Measurements from ENCODE around the gene MYO1E. TPM values are rescaled to one million over a fixed set of nuclear protein-coding genes. Genes with fewer than 3 reads are reported as not detected.

Gene MYO1E
- total and polyA plus RNA-seq, 2 of the 4 experiments (the other 2 are of a cell fraction): 13.4 to 37.3 TPM

DNA sequence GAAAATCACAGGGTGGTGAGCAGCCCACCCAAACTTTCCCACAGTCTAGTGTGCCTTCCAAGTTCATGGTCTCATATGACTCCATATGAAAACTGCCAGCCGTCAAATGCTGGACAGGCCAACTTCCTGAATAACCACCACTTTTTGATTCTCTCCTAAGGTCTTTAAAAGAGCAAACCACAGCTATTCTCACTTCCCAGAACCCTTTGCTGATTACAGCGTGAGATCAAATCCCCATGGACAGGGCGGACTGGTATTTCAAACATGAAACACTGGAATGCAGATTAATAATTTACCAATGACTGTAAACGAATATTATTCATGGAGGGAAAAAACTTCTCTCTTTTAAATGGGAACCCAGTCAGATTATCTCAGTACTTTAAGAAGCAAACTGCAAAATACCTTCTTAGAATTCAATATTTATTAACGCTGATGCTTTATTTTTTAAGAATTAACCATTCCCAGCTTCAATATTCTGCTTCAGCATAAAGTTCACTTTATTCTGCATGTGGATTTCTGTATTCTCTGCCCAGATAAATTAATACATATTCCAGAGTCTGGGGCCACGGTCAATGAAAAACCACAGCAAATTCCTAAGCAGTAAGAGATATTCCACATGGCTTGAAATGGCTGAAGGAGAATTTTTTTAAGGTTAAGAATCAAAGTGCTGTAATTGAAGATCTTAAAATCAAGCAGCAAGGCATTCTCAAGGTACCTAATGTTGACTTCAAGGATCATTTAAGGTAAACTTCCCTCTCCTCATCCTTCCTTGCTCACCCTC, 42.9 kb downstream of the MYO1E start (continued):
- TF ChIP-seq SMC3 (IDR thresholded peaks at IDR 0.05; ENCODE audit: low read depth, low read length) (no peak), MAFK (IDR thresholded peaks at IDR 0.05; ENCODE audit: low read depth, low read length) (no peak)

DNA sequence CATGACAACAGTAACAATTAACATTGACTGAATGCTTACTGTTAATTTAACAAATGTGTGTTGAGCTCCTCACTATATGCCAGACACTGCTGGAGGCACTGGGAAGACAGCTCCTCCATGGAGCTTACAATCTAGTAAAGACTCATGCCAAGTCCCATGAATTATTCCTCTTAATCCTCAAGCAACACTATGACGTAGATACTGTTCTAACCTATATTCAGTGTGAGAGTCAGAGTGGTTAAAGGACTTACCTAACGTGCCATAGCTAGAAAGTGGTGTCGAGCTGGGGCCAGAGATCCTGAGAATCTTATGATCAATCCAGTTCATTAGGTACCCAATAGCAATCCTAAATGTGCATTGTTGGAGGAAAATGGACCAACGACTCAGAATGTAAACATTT, 43.6 kb downstream of the MYO1E start:
- H2AFZ ChIP-seq (replicated peaks; ENCODE audit: low read length, poor library complexity): no peak overlapping the region
- intact Hi-C loops (cut with micrococcal nuclease): no loop called here
- peak overlapping the region; percentile 41; the same call in 1 of the 2 replicates for H3K4ac ChIP-seq (ENCODE audit: low read depth, low read length)
- H3K27ac ChIP-seq (ENCODE audit: insufficient read depth, low read length): peak overlapping the region; percentile 51; the same call in 1 of the 2 replicates
- peak overlapping the region; percentile 59 for H2AK9ac ChIP-seq (replicated peaks; ENCODE audit: low read depth, low read length, poor library complexity)
- WGBS, 2 experiments (ENCODE audit: extremely low coverage in 2 of 2, insufficient read length in 1 of 2): 100% methylated on average over 1 of the region's 4 CpGs; no CpG with 5 or more reads in 1 of the 2 experiments
- DNase-seq: no peak
- dilution Hi-C loops (cut with HindIII; ENCODE audit: low sequenced_read_pairs, unreplicated experiment): no loop called here
- H3K56ac ChIP-seq (ENCODE audit: extremely low read depth, insufficient read depth, low read length): no peak overlapping the region
- no peaks in the 10 kb centered on the region for H3K9me3 ChIP-seq (ENCODE audit: control insufficient read depth, insufficient read depth, low read length)
- peaks cover 14% of the 10 kb centered on the region for H3K4me1 ChIP-seq (ENCODE audit: control insufficient read depth, insufficient read depth, low read length)
- TF ChIP-seq BHLHE40 (IDR thresholded peaks at IDR 0.05; ENCODE audit: low read depth, low read length) (no peak), RCOR1 (IDR thresholded peaks at IDR 0.05; ENCODE audit: insufficient replicate concordance, low read length) (no peak), SMC3 (IDR thresholded peaks at IDR 0.05; ENCODE audit: low read depth, low read length) (no peak), MAZ (IDR thresholded peaks at IDR 0.05; ENCODE audit: borderline replicate concordance, low read depth, low read length) (no peak)
- peak overlapping the region in 1 of 2 experiments; percentile 41; a peak in 2 of 4 replicates for H4K8ac ChIP-seq (ENCODE audit: low read depth in 2 of 2, low read length in 2 of 2)
- no peak overlapping the region for H4K91ac ChIP-seq (ENCODE audit: insufficient read depth, low read depth, low read length)
- no TSS peak for BruUV-seq (replicated peaks)
- CTCF ChIA-PET: no interaction called here
- peak overlapping the region; percentile 30 for H2BK5ac ChIP-seq (ENCODE audit: low read depth, low read length, poor library complexity, severe bottlenecking)
- peak overlapping the region; percentile 79; the same call in 2 of the 3 replicates for H2BK15ac ChIP-seq (ENCODE audit: low read depth, low read length)
- H3K18ac ChIP-seq (ENCODE audit: low read depth, low read length): peak overlapping the region; percentile 10; the same call in 1 of the 2 replicates
- peak overlapping the region; percentile 21; the same call in 1 of the 2 replicates for H3K23ac ChIP-seq (ENCODE audit: low read depth, low read length)
- peak overlapping the region; percentile 39 for H3K14ac ChIP-seq (replicated peaks; ENCODE audit: low read depth, low read length)
- peak overlapping the region; percentile 58; the same call in 1 of the 2 replicates for H3K4me2 ChIP-seq (ENCODE audit: low read depth, low read length)
- no peaks in the 10 kb centered on the region; the same call in 1 of the 2 replicates for H3K36me3 ChIP-seq (ENCODE audit: control insufficient read depth, insufficient read depth, low read length)
- H3K27me3 ChIP-seq (ENCODE audit: control insufficient read depth, insufficient read depth, low read length): no peaks in the 10 kb centered on the region
- no peak overlapping the region for H3K9ac ChIP-seq (ENCODE audit: low read depth, low read length)
- H3K4me3 ChIP-seq (ENCODE audit: insufficient read depth, low read depth, low read length): no peak overlapping the region
- peaks cover 18% of the 10 kb centered on the region; the same call in 1 of the 2 replicates for H4K20me1 ChIP-seq (ENCODE audit: insufficient read depth, low read length)
- peaks cover 64 to 73% of the 10 kb centered on the region in 2 experiments for H3K79me1 ChIP-seq (ENCODE audit: low read depth in 1 of 2, low read length in 2 of 2)
- peak overlapping the region; percentile 16; the same call in 1 of the 2 replicates for H4K5ac ChIP-seq (ENCODE audit: low read depth, low read length)
- peaks cover 14% of the 10 kb centered on the region for H3K9me1 ChIP-seq (ENCODE audit: insufficient read depth, low read length)
- peak overlapping the region; percentile 35 for H2AK5ac ChIP-seq (ENCODE audit: low read depth, low read length)
- H2BK20ac ChIP-seq (ENCODE audit: low read depth, low read length): peak overlapping the region; percentile 48; the same call in 1 of the 2 replicates
- in situ Hi-C loops (cut with MboI; ENCODE audit: low sequenced_read_pairs): no loop called here
- H2BK120ac ChIP-seq (ENCODE audit: low read depth, low read length): peak overlapping the region; percentile 42; the same call in 1 of the 2 replicates
- ATAC-seq (ENCODE audit: low read depth): no peak
- POLR2A ChIA-PET (ENCODE audit: unreplicated experiment): no interaction called here

Data from IMR-90 (cell line).